DMS 273 (cell line): Measurements from ENCODE around the gene G6PC3.
"Not testable (repeated sequence)": the region's sequence is repeated elsewhere in the genome, so short reads cannot be mapped to it uniquely, and the experiment has no call there.

Source experiments
- DNase-seq: peaks from one replicate; lab custom pipeline; 2025; ENCODE audit not compliant: unreplicated experiment; lab: John Stamatoyannopoulos, UW

G6PC3 gene

DNA sequence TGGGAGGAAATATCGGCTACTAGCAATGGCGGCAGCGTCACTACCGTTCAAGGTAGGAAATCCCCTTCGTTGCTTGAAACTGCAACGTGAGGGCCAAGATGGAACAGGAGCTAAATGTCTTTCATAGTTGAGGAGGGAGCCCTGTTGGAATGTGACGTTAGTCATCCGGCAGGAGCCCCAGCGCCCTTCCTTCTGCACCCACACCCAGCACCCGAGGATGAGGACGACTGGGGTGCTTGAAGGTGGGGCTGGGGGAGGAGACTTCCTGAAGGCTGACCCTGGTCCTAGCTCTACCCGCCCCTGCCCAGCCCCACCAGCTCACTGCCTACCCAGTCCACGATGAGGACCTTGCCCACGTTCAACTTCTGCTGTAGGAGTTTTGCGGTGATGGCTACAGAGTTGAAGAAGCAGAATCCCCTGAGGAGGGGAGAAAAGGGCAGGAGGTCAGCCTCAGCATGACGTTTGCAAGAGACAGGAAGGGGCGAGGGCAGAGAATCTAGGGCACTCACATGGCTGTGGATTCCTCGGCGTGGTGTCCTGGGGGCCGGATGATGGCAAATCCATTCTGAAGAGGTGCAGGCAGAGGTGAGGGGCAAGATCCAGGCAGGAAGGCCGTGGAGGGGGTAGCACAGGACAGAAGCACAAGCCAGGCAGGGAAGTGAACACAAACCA is 11.9 kb downstream of the G6PC3 start:
- no peak for DNase-seq

DNA sequence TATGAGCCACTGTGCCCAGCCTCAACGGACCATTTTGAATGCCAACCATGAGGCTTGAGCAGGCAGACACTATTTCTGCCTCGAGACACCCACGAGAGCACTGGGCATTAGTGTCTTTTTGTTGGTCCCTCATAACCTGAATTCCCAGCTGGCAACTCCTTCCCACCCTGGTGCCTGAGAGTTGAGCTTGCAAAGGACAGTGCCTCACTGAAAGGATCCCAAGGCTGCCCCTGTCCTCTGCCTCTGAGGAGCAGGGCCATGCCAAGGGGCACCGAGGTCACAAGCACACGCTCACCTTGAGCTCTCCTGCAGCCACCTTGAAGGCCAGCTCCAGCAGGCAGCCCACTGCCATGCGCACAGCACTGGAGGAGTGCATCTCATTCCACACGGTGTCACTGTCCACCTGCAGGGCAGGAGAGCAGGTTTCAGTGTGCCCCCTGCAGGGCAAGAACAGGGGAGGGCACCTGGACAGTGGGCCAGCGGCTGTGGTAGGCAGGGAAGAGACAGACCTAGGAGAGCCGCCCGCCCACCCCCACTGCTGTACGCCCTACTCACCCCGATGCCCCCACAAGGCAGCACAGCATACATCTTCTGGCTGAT is 12.8 kb downstream of the G6PC3 start:
- DNase-seq = peak; percentile 49

DNA sequence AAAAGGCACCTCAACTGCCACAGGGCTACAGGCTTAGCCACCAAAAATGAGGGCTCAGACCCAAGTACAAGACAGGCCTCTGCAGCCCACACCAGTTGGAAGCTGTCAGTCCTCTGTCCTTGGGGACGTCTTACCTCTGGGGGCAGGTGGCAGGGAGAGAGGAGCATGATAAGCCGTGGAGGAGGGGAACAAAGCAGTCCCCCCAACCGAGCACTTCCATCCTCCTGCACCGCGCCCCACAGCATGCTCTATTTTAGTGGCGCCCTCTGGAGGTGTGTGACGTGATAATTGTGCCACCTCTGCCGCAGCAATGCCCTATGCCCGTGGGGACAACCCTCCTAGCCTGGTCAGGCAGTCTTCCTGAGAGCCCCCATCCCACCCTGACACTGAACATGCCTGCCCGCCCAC is 13.6 kb downstream of the G6PC3 start:
- peak; percentile 58 for DNase-seq

DNA sequence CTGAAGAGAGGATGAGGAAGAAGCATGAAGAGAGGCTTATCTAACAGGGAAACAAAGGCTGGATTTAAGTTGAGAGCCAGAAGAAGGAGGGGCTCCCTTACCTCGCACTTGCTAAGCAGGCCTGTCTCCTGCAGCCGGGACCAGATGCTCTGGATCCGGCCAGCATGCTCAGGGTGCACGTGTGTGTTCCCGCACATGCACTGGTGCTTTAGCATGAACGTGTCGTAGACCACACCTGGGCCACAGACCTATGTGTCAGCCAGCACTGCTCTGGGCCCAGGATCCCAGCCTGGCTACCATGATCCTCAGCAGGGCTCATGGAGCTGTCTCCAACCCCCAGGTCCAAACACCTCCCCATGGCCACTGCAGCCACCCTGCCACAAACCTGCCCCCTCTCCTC is 14.4 kb downstream of the G6PC3 start:
- DNase-seq = no peak

DNA sequence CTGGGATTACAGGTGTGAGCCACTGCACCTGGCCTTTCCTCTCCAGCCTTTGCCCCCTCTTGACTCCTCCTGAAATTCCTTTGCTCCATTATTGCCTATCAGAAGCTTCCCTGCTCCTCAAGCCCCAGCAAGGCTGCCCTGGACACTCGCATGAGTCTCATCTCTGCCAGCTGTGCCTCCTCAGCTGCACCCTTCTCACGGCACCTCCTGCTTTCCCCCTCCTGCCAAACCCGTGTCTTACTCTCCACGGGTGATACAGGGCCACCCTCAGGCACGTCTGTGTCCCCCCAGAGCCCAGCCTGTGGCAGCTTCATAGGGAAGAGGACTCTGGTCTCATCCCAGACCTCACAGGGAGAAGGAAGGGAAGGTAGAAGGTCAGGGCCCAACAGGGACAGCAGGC is 15.4 kb downstream of the G6PC3 start:
- DNase-seq = no peak

DNA sequence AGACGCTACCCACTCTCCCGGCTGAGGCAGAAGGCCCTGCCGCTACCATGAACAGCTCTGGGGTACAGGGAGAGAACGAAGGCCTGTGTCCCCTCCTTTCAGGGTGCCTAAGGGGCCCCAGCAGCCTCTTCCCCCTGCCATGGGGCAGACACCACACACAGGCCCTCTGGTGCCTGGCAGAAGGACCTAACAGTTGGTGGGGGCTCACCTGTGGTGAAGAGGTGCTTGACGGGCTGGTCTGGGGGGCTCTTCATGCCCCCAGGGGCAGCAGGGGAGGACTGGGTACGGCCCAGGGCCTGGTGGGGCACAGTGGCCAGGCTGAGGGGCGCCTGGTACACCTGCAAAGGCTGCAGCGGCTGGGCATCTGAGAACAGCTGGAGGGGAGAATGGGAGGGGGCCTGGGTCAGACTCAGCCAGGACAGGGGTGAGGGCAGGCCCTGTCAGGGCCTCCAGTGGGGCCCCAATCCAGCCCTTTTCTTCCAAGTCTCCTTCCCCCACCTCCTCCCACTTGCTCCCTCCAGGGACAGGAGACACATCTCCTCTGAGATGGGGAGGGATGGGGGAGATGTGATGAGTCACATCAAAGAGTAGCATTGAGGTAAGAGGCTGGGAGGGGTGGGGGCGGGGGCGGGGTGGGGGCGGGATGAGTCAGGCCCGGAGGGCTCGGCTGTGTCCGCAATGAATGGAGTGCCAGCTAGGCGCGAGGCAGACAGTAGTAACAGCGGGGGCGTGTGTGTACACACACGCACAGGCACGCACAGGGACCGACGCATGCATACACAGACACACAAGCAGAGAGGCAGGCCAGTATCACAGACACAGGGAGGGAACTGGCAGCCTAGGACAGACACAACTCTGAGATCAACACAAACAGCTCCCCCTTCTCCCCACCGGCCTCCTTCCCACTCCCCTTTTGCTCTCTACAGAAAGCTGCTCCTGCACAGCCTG is 16.1 kb downstream of the G6PC3 start:
- DNase-seq = peak; percentile 64

DNA sequence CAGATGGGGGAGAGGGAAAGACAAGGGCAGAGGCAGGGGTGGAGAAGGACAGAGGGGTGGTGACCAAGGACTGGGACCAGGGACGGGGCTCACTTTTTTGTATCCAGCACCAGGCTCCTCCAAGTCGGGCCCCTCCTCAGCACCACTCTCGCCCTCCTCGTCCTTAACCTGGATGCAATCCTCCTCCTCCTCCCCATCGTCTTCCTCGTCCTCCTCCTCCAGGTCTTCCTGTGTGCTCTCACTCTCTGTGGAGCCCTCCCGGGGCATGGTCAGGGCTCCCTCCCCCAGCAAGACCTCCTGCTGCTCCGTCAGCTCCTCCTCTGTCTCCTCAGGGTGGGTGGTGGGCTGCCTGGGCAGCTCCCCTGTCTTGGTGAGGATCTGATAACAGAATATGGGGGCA is 16.8 kb downstream of the G6PC3 start:
- no peak for DNase-seq

DNA sequence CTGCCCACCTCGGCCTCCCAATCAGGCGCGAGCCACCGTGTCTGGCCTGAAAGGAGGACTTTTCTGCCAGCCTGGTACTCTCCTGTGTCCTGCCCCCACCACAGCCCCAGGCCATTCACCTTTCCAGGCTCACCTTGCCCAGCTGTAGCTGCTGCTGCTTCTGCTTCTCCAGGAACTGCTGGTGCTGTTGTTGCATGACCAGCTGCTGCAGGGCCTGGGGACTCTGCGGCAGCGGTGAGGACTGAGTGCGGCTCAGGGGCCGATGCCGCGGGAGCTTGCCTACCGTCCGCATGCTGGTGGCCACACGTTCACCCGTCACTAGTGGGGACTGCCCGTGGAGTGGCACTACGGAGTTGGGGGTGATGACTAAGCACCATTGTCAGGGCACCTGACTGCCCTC is 17.7 kb downstream of the G6PC3 start:
- DNase-seq = no peak

DNA sequence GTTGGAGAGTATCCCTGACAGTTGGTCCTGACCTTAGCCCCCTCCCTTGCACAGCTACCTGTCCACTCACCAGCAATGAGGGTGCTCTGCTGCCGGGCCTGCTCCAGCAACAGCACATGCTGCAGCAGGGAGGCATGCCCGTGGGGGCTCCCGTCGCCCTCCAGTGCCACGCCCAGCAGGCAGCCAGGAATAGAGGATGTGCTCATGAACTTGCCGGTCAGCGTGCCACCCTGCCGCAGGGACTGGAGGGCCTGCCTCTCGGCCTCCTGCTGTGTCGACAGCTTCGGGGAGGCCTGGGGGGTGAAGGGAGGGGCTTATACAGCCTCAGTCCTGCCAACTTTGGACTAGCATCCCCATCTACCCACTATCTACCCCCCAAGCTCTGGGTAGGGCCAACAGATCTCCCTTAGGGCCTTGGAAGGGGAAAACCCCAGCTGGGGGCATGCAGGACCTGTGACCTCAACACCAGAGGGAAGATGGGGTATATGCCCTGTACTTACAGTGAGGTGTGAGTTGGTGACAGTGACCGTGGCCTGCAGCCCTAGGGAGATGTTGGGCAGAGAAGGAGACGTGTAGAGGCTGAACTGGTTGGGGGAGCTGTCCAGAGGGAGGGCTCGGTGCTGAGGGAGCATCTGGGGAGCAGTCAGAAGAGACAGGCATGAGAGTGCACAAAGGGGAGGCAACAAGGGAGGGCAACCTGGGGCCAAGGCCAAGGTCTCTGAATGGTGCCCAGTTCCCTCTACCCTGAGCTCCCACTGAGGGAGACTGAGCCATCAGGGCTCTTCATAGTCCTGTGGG is 20.9 kb downstream of the G6PC3 start:
- no peak for DNase-seq

DNA sequence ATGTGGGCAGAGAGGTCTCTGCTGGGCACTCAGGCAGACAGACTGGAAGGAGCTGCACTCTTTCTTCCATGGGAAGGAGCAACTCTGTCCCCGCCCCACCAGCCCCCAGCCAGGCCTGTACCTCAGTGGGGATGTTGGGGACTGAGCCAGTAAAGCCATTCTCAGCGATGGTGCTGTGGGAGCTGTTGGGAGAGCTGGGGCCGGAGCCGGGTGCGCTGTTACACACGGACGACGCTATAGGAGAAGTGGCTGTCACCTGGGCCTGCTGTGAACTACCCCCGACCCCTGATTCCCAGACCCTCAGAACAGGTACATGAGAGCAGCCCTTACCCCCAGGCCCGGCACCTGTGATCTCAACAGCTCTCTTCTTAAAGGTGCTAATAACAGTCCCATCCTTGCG is 21.5 kb downstream of the G6PC3 start:
- DNase-seq = no peak

DNA sequence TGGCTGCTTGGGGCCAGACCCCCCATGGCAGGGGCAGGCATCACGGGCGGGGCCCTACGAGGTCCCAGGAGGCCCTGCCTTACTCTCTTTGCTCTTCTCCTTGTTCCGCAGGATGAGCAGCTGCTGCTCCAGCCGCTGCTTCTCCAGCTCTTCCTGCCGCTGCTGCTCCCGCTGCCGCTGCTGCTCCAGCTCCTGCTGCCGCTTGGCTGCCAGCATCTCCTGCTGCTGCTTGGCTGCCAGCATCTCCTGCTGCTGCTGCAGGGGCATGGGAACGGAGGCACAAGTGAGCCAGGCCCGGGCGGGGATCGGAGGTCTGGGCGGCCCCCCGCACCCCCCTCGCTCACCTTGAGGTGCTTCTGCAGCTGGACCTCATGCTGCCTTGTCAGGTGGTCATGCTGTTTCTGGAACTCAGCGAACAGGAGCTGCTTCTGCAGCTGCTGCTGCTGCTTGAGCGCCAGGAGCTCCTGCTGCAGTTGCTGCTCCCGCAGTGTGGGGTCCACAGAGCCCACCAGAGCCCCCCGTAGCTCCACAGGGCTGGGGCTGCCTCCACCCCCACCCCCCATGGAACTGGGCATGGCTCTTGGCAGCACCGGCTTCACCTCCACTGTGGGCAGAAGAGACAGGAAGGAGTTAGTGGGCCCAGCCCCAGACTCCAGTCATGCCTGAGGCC is 22.8 kb downstream of the G6PC3 start:
- peak; percentile 77 for DNase-seq

DNA sequence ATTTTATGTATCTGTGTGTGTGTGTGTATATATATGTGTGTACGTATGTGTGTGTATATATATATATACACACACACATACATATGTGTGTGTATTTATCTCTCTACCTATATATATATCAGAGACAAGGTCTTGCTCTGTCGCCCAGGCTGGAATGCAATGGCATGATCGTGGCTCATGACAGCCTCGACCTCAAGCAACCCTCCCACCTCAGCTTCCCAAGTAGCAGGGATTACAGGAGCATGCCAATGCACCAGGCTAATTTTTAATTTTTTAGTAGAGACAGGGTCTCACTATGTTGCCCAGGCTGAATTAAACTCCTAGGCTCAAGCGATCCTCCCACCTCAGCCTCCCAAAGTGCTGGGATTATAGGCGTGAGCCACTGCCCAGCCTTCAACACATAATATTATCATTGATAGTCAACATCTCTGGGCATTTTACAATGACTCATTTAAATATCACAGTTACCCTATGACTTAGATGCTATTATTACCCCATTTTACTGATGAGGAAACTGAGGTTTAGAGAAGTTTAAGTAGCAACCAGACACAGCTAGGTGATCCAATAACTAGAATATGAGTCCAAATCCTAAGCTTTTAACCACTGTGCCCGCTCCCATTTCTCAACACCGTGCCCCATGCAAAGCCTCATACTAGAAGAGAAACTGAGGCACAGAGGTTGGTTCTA is 24.3 kb downstream of the G6PC3 start:
- no peak for DNase-seq

DNA sequence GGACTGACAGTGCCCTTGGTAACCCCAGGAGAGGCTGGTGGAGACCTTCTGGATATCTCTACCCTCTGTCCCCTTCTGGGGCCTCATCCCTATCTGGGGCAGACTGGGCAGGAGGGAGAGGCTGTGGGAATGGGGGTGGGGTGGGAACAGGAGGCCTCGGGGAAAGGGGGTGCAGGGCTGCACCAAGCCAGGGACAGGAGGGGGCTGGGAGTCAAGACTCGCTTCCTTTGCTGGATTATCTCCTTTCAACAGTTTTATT is 24.8 kb downstream of the G6PC3 start:
- no peak for DNase-seq

DNA sequence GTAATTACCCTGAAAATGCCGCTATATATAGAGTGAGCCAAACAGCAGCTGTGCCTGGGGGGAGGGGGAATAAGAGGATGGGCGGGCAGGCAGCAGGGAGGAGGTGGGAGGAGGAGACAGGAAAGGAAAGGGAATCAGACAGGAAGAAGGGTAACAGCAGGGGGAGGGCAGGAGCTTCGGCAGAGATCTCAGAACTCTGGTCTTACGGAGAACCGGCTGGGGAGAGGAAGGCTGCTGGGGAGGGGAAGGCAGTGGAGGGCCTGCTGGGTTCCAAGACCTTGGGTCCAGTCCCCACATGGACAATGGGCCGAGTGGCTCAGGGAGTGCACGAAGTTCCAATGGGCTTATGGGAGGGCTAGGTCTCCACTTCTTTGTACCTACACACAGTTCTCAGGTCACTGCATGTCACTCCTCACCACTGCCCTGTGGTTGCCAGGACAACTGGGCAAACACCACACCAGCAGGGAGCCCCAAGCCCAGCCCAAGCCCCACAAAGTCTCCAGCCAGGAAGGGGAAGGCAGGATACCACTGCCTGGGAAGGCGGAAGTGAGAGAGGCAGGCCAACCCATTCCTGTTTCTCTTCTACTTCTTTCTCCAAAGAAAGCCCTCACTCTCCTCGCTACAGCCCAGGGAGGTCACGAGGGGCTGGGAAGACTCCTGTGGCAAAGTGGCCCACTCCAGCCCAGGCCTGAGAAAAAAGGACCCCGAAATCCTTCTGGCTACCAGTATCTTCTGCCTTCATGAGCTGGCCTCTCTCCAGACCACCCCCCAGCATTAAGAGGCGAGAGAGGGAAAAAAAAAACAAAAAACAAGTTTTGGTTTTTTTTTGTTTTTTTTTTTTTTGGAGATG is 25.3 kb downstream of the G6PC3 start:
- DNase-seq = peak; percentile 96

DNA sequence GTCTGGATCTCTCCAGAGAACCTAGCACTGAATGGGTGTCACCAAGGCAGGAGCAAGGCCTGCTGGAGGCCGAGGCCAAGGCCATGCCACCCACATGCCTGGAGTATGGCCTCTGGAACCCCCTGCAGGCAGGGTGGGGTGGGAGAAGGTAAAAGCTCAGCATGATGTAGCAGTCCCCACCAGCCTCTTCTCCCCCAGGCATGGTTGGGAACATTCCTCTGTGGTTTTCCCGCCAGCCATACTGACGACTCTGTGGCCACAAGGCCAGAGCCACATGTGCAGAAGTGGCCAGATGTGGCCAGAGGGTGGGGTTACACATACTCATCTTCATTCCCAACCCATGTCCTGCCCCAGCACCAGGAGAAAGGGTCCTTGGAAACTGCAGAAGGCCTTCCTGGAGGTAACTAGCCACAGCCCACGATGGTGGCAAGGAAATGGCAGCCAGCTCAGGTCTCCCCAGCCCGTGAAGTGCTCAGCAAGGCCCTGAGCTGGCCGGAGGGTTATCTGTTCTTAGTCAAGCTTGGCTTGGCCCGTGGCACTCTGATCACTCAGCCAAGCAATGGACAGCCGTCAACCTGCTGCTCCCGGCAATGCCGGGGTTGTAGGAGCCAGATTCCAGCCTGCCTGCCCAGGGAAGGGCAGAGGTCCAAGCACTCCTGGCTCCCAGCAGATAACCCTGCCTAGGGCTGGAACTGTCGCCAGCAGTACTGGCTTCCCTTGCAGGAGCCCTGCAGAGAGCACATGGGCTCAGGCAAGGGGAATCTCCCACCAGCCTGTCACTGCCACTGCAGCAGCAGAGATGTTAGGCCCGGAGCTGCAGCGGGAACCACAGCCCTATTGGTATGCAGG is 26.8 kb downstream of the G6PC3 start:
- DNase-seq = no peak

DNA sequence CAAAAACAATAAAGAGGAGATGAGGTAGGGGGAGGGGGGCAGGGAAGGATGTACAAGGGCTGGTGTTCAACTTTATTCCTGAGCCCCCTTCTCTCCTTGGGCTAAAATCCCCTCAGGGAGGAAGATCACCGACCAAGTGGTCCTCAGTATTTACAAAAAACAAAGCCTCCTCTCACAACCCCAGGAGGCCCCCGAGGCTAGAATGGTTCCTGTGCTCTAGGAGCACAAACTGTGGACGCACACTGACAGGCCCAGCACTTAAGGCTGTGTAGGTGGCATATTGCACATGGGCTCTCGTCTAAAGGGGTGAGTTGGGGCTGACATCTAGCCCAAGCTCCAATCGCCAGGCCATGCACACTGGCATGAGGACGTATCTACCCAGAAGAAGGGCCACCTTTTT is 31.3 kb downstream of the G6PC3 start:
- DNase-seq = not testable (repeated sequence)

DNA sequence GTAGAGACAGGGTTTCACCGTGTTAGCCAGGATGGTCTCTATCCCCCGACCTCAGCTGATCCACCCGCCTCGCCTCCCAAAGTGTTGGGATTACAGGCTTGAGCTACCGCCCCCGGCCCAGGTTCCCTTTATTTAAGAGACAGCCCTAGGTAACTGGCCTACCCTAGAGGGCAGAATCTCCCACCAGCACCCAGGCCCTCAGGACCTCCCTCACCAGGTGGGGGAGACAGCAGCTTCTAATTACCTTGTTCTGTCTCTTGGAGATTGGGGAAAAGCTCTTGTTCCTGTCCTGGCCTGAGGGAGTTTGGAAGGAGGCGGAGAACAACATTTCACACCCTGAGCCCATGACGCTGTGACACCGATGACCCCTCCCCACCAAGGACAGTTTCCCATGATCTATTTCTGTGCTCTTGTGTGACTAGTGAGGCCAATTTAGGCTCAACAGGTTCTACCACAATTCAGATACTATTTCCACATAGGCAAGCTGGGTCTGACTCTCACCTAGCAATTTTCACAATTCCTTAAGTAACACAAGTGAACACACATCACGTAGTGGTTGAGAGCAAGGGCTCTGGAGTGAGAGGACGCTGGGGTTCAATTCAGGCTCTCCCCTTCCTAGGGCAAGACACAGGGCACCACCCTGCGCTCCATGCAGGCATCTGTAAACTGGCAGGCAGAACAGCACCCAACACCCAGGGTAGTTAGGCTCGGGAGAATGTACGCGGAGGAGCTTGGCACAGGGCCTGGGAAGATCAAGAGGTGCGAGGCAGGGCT is 32.5 kb downstream of the G6PC3 start:
- no peak for DNase-seq

DNA sequence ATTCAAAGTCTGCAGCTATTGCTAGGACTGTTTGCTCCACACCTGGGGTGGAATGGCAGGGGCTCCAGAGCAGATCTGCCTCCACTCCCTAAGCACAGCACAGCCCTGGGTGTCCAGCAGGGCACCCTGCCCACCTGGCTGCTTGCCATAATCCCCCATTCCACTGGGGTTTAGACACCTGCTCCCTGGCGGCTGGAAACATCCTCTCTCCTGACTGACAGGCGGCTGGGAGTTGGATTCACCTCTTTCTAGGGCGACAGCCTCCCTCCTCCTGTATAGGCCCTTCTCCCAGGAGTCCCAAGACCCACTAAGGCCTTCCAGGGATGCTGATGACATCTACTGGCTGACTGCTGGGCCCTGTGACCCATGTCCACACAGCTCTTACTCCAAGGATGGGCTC is 34.9 kb downstream of the G6PC3 start:
- DNase-seq = peak; percentile 32
